GM12878 (cell line): ENCODE measurements around the gene AGMAT. TPM values are rescaled to one million over a fixed set of nuclear protein-coding genes. Genes with fewer than 3 reads are reported as not detected.

Source experiments
- ATAC-seq: fragments of 200-7000 bp; cut with Tn5 transposase; 3 replicates; pipeline ENCODE4 v1.9.1; 2020; ENCODE audit warnings: mild to moderate bottlenecking, moderate library complexity
- BruUV-seq: library from RNA; stranded (reverse); fragments of 400-500 nt; replicated peaks from 2 replicates; lab custom pipeline; 2021; lab: Mats Ljungman, UMichigan
- CTCF ChIA-PET: fragments of 300-600 bp; sonication (Branson Sonifier 250); formaldehyde crosslinking; extraction: SDS; loops from one replicate; lab custom pipeline; 2021; ENCODE audit warnings: inconsistent platforms; lab: Yijun Ruan, JAX
- POLR2A ChIA-PET: fragments of 350-600 bp; formaldehyde crosslinking; extraction: SDS; loops from one replicate; lab custom pipeline; 2021; ENCODE audit warnings: inconsistent platforms; lab: Charles Lee
- RAD21 ChIA-PET: fragments of 300-600 bp; sonication (Branson Sonifier 250); formaldehyde crosslinking; loops from one replicate; lab custom pipeline; 2023; ENCODE audit warnings: antibody characterized with exemption; ENCODE audit not compliant: unreplicated experiment; lab: Charles Lee
- SMC1A ChIA-PET: fragments of 300-600 bp; sonication (Branson Sonifier 250); formaldehyde crosslinking; loops from one replicate; lab custom pipeline; 2023; ENCODE audit not compliant: unreplicated experiment, uncharacterized antibody; lab: Charles Lee
- DNase-seq: peaks from one replicate; pipeline ENCODE4 v3.0.0-alpha.2; 2011; ENCODE audit warnings: low read depth, low spot score
- FAIRE-seq: peaks from 3 replicates; lab custom pipeline; 2011; peaks lifted over from hg19 to GRCh38; lab: Jason Lieb, UNC
- H2AFZ ChIP-seq: 2 replicates; pipeline ENCODE4 v1.6.0; 2011; ENCODE audit warnings: low read depth, low read length, control low read depth; ENCODE audit not compliant: control insufficient read depth
- H3K27ac ChIP-seq: 2 replicates; pipeline ENCODE4 v1.5.1; 2011; ENCODE audit warnings: control low read depth; ENCODE audit not compliant: control insufficient read depth, insufficient read depth
- H3K27me3 ChIP-seq, 2 experiments: replicated peaks in 1 of 2; 2 replicates each; pipeline versions ENCODE4 v1.6.0 to v1.6.1; 2011; ENCODE audit warnings: low read length in 1 of 2; ENCODE audit not compliant: control insufficient read depth in 2 of 2, insufficient read depth in 2 of 2
- H3K36me3 ChIP-seq, 2 experiments: 2 replicates each; pipeline ENCODE4 v1.5.1; 2011; ENCODE audit warnings: low read length in 1 of 2; ENCODE audit not compliant: control insufficient read depth in 2 of 2, insufficient read depth in 2 of 2
- H3K4me1 ChIP-seq: 2 replicates; pipeline ENCODE4 v1.6.1; 2011; ENCODE audit warnings: mild to moderate bottlenecking, low read length, moderate library complexity, mixed read lengths; ENCODE audit not compliant: control insufficient read depth, insufficient read depth
- H3K4me2 ChIP-seq: 2 replicates; pipeline ENCODE4 v1.6.0; 2011; ENCODE audit warnings: control low read depth; ENCODE audit not compliant: control insufficient read depth, insufficient read depth
- H3K4me3 ChIP-seq: fragments of 200-600 bp; sonication (generic); 2 replicates; pipeline ENCODE4 v1.5.1; 2016
- H3K79me2 ChIP-seq: 2 replicates; pipeline ENCODE4 v1.6.0; 2011; ENCODE audit warnings: low read length; ENCODE audit not compliant: control insufficient read depth, insufficient read depth
- H3K9ac ChIP-seq: 2 replicates; pipeline ENCODE4 v1.8.0; 2011; ENCODE audit warnings: low read length, control low read depth, mixed read lengths; ENCODE audit not compliant: control insufficient read depth, insufficient read depth
- H3K9me3 ChIP-seq: replicated peaks from 3 replicates; pipeline ENCODE4 v1.5.1; 2011; ENCODE audit warnings: mild to moderate bottlenecking, low read length; ENCODE audit not compliant: control insufficient read depth, insufficient read depth
- H4K20me1 ChIP-seq: 2 replicates; pipeline ENCODE4 v1.6.0; 2011; ENCODE audit not compliant: control insufficient read depth, insufficient read depth
- ATF7 ChIP-seq: fragments of 450-650 bp; IDR thresholded peaks from 2 replicates; pipeline ENCODE4 v1.6.1; 2016; ENCODE audit warnings: low read depth, mild to moderate bottlenecking
- BHLHE40 ChIP-seq, 2 experiments: fragments of 450-650 bp in 1 of 2; IDR thresholded peaks; 2 replicates each; pipeline ENCODE4 v1.6.1; 2011 to 2017; ENCODE audit warnings: low read depth in 2 of 2, borderline replicate concordance in 1 of 2, improper control_type of control experiment in 1 of 2, low read length in 1 of 2, mild to moderate bottlenecking in 1 of 2
- FOS ChIP-seq: IDR thresholded peaks from 3 replicates; pipeline ENCODE4 v1.6.1; 2011; ENCODE audit warnings: borderline replicate concordance; ENCODE audit not compliant: insufficient read length; ENCODE audit errors: extremely low read depth
- JUNB ChIP-seq: IDR thresholded peaks from 2 replicates; pipeline ENCODE4 v1.6.1; 2016; ENCODE audit warnings: antibody characterized with exemption, mild to moderate bottlenecking
- MXI1 ChIP-seq: fragments of 150-350 bp; IDR thresholded peaks from 2 replicates; pipeline ENCODE4 v1.6.1; 2011; ENCODE audit warnings: low read depth, mild to moderate bottlenecking, inconsistent platforms, low read length, improper control_type of control experiment
- NBN ChIP-seq: fragments of 450-650 bp; IDR thresholded peaks from 2 replicates; pipeline ENCODE4 v1.6.1; 2016
- NFIC ChIP-seq: IDR thresholded peaks from 2 replicates; pipeline ENCODE4 v1.6.1; 2012; ENCODE audit warnings: low read depth, mild to moderate bottlenecking, inconsistent platforms, low read length, moderate library complexity
- SMC3 ChIP-seq: IDR thresholded peaks from 2 replicates; pipeline ENCODE4 v1.6.1; 2011; ENCODE audit warnings: low read length, improper control_type of control experiment, borderline replicate concordance
- WGBS: methylation state at CpG from one replicate; pipeline ENCODE4 v1.1.6; 2016; ENCODE audit warnings: low lambda C conversion rate; ENCODE audit not compliant: insufficient replicate concordance, insufficient coverage; ENCODE audit errors: missing lambda C conversion rate; 5-methylcytosine and 5-hydroxymethylcytosine counted together
- in situ Hi-C: fragments of 300-500 bp; cut with MboI; formaldehyde crosslinking; loops from 9 replicates; pipeline ENCODE4 v1.14.3; 2018; ENCODE audit warnings: mixed read lengths
- intact Hi-C: fragments of 100-400 bp; cut with micrococcal nuclease; formaldehyde crosslinking; loops from one replicate; pipeline ENCODE4 v1.14.2; 2022; ENCODE audit not compliant: unreplicated experiment
- polyA plus RNA-seq, 11 experiments: library from polyadenylated mRNA; depleted of rRNA in 4 of 11; unstranded in 6 of 11; stranded (reverse) in 5 of 11; fragments of >200 nt; fragmentation: Nextera tagmentation in 4 of 11; fragmentation: Illumina TruSeq in 1 of 11; extraction: Ambion mirVana in 4 of 11; extraction: Trizol in 1 of 11; gene quantifications; 1 replicate in 1 of 11; 2 replicates in 10 of 11; pipeline versions ENCODE4 v1.2.1 to v1.2.3, GENCODE V29; 2011 to 2016; ENCODE audit warnings: inconsistent platforms in 2 of 11, missing spikeins in 2 of 11, low read depth in 1 of 11
- total RNA-seq, 4 experiments: library from RNA; depleted of rRNA in 3 of 4; stranded (reverse); fragments of >200 nt in 3 of 4; fragmentation: Illumina TruSeq in 1 of 4; extraction: Trizol in 1 of 4; gene quantifications; 2 replicates each; pipeline versions ENCODE4 v1.2.1 to v1.2.3, GENCODE V29; 2013 to 2021

The AGMAT gene
- total and polyA plus RNA-seq, 10 of the 15 experiments (the other 5 are each of a cell fraction or from before 2014, with no cell fraction given), result 0.47 to 7.9 (median 4.7) TPM

GRCh38 chr1:15543251-15543588 is 41.6 kb downstream of the AGMAT start:
- ATAC-seq, result no peak
- no peak overlapping the region for H3K27ac ChIP-seq
- POLR2A ChIA-PET, result no interaction called here
- no peaks in the 10 kb centered on the region for H3K4me1 ChIP-seq
- BruUV-seq, result no TSS peak
- H3K9me3 ChIP-seq, result no peaks in the 10 kb centered on the region
- DNase-seq, result no peak
- SMC1A ChIA-PET, result no interaction called here
- no peaks in the 10 kb centered on the region for H4K20me1 ChIP-seq
- TF ChIP-seq BHLHE40 (IDR thresholded peaks at IDR 0.05; ENCODE audit: borderline replicate concordance in 1 of 2, low read depth in 2 of 2, low read length in 1 of 2) (no peak), JUNB (no peak), NBN (no peak), NFIC (no peak), SMC3 (no peak), FOS (no peak), ATF7 (no peak), MXI1 (no peak)
- in situ Hi-C loops (no loop called here), intact Hi-C loops (no loop called here)
- no peak overlapping the region for H2AFZ ChIP-seq
- H3K4me2 ChIP-seq, result no peak overlapping the region
- CTCF ChIA-PET, result no interaction called here
- H3K36me3 ChIP-seq, result peaks cover 0 to 21% of the 10 kb centered on the region in 2 experiments; a peak in 3 of 4 replicates
- no peaks in the 10 kb centered on the region for H3K27me3 ChIP-seq
- RAD21 ChIA-PET, result no interaction called here
- WGBS, result 95% methylated on average over 5 of the region's 5 CpGs
- H3K4me3 ChIP-seq, result no peak overlapping the region
- H3K79me2 ChIP-seq, result no peaks in the 10 kb centered on the region
- no peak for FAIRE-seq
- H3K9ac ChIP-seq, result no peak overlapping the region
